Measurements from ENCODE around the gene USP12.

DNA sequence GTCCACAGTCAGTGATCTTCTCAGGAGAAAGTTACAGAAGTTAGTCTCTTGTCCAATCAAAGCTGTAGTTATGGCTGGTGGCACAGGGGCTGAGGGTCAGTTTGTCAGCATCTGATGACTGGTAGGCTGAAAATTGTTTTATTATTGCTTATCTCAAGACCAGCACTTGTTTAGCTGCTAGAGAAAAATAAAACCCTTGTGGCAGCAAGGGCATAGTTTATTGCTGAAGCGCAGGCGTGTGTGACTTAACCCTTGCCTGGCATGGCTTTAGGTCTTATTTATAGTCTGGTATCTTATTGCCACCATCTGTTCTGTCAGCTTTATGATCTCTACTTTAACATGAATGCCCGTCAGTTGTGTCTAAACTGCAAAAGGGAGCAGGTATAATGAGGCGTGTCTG lies 154.7 kb downstream of the USP12 start:
- TF ChIP-seq, protein P1, sequence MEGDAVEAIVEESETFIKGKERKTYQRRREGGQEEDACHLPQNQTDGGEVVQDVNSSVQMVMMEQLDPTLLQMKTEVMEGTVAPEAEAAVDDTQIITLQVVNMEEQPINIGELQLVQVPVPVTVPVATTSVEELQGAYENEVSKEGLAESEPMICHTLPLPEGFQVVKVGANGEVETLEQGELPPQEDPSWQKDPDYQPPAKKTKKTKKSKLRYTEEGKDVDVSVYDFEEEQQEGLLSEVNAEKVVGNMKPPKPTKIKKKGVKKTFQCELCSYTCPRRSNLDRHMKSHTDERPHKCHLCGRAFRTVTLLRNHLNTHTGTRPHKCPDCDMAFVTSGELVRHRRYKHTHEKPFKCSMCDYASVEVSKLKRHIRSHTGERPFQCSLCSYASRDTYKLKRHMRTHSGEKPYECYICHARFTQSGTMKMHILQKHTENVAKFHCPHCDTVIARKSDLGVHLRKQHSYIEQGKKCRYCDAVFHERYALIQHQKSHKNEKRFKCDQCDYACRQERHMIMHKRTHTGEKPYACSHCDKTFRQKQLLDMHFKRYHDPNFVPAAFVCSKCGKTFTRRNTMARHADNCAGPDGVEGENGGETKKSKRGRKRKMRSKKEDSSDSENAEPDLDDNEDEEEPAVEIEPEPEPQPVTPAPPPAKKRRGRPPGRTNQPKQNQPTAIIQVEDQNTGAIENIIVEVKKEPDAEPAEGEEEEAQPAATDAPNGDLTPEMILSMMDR (IDR thresholded peaks at IDR 0.05), result no peak
- TF ChIP-seq EP300 (IDR thresholded peaks at IDR 0.05) (no peak), POLR2A (IDR thresholded peaks at IDR 0.05) (no peak)

Data from tibial nerve (tissue), 4 donors.